HG03066 (cell line): ENCODE data around the gene MACROD1.

Source experiments
- ATAC-seq: cut with Tn5 transposase; IDR thresholded peaks from one replicate; pipeline ENCODE4 v1.9.1; 2021; ENCODE audit warnings: low read depth; ENCODE audit not compliant: unreplicated experiment

MACROD1 gene

DNA sequence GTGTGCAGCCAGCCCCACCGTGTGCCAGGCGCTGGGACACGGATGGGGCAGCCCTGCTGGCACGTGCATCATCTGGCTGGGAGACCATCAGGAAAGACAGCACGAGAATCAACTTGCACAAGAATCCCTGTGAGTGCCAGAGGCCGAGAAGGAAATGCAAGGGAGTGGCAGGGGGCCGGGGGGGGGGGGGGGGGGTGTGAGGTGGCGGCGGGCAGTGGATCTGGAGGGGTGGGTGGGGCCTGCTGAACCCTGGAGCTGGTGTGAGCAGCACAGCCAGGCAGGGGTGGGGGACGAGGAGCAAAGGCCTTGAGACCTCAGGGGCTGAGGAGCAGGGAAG is 144.2 kb downstream of the MACROD1 start:
- ATAC-seq, result no peak

GRCh38 chr11:64020976-64021756 is 144.7 kb downstream of the MACROD1 start:
- ATAC-seq, result no peak

GRCh38 chr11:64019106-64020037 is 146.5 kb downstream of the MACROD1 start:
- ATAC-seq, result no peak

GRCh38 chr11:64018310-64018709 is 147.6 kb downstream of the MACROD1 start:
- ATAC-seq, result no peak

GRCh38 chr11:64017945-64018224 is 148.0 kb downstream of the MACROD1 start:
- ATAC-seq, result no peak

DNA sequence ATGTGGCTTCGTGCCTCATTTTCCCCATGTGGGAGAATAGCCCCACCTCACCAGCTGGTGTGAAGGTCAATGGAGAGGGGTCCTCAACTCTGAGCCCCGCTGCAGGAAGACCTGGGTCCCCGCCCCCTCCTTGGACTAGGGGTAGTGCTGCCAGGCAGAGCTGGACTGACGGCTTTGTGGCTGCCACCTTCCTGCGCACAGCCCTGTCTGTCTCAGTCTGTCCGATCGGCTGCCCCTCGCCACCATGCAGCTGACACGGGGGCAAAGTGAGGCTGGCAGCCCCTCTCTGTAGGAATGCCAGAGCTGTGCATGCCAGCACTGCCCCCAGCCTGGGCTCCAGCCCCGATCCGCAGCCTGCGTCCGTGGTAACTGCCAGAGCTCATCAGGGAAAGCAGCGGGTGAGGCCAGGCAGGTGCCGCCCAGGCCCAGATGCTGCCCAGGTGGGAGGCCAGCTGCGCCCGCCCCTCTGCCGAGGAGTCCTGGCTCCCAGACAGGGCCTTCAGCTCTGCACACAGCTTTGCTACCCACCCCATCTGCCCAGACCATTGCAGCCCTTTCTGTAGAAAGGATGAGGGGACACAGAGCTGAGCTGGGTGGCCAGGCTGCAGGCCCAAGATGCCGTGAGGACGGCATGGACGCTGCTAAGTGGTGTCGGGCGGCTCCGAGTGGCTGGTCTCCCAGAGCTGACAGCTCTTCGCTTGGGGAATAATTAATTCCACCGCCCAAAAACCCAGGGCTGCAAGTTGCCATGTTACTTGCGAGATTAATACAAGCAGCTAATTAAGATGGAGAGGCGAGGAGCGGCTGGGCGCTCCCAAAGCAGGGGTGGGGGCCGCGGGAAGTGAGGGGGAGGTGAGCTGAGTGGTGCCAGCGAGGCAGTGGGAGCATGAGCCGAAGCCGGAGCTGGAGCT is 149.7 kb downstream of the MACROD1 start:
- ATAC-seq, result no peak

DNA sequence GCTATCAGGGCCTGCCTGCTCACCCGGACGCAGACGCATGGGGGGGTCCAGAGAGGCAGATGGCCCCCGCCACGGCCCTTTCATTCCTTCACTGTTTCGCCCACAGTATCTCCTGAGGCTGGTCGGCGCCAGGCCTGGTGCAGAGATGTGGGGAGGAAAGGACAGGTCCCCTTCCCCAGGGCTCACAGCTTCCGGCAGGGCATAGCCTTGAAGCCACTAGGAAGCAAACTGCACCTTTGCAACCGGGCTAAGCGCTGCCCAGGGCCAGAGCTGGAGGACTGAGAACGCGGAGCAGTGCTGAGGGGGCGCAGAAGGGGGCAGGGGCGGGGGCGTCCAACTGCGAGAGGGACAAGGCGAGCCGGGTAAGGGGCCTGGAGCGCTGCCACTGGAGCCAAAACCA is 150.4 kb downstream of the MACROD1 start:
- no peak for ATAC-seq

GRCh38 chr11:64014356-64014755 is 151.6 kb downstream of the MACROD1 start:
- ATAC-seq, result no peak

- ATAC-seq, result no peak
Measured at GRCh38 chr11:64013141-64013896, 152.6 kb downstream of the MACROD1 start.

DNA sequence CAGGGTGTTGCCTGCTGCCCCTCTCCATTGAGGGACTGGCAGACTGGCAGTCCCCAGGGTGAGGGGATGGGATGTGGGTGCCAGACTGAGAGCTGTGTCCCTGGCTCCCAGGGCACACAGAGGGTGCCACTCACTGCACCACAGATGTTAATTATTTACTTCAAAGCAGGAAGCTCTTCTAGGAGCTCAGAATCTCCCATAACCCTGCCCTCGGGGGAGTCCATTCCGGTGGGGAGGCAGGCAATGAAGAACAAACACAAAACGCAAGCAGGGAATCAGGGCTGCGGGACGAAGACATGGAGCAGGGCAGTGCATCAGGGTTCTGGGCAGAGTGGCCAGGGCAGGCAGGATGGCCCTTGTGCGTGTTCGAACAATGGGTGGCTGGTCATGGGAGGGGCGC is 154.5 kb downstream of the MACROD1 start:
- ATAC-seq, result no peak

DNA sequence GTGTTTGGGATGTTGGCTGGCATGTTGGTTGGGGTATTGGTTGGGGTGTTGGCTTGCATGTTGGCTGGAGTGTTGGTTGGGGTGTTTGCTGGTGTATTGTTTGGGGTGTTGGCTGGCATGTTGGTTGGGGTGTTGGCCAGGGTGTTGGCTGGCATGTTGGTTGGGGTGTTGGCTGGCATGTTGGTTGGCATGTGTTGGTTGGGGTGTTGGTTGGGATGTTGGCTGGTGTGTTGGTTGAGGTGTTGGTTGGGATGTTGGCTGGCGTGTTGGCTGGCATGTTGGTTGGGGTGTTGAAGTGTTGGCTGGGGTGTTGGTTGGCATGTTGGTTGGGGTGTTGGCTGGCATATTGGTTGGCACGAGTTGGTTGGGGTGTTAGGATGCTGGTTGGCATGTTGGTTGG is 155.1 kb downstream of the MACROD1 start:
- ATAC-seq, result no peak

DNA sequence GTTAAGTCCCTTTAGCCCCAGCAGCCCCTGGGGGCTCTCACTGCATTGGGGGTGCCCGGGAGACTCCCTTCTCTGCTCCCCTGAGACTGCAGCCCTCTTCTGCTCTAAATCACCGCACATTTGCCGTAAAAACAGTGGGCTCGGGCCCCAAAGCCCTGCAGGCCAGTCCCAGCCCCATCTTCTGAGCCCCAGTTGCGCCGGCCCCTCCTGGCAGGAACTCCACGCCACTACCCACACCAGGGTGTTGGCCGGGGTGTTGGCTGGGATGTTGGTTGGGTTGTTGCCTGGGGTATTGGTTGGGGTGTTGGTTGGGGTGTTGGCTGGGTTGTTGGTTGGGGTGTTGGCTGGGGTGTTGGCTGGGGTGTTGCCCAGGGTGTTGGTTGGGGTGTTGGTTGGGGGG is 156.2 kb downstream of the MACROD1 start:
- ATAC-seq, result no peak

DNA sequence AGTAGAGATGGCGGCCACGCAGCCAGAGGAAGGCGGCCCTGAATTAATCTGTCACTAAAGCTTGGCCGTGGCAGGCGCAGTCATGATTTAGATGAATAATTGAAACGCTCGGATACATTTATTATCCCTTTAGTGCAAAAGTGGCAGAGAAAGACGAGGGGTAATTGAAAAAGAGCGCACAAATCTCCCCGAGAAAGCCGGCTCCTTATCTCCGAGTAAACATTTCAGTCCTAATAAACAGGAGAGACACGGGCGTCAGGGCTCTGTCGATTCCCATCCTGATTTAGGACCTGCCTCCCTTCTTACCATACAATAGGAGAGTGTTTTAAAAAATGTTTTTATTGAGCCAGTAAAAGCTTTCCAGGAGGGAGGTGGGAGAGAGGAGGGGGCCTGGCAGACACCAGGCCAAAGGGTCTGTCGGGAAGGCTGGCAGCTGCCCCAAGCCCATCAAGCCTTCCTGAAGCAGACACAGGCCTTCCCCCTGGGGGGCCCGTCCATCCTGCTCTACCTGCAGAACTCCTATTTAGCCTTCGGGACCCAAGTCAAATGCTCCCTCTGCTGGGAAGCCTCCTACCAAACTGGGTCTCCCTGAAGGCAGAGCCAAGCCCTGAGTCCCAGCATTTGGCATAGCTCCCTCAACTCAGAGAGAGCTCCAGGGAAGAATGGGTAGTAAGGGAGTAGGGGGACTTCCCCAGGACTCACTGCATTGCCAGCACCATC is 156.8 kb downstream of the MACROD1 start:
- ATAC-seq, result no peak

DNA sequence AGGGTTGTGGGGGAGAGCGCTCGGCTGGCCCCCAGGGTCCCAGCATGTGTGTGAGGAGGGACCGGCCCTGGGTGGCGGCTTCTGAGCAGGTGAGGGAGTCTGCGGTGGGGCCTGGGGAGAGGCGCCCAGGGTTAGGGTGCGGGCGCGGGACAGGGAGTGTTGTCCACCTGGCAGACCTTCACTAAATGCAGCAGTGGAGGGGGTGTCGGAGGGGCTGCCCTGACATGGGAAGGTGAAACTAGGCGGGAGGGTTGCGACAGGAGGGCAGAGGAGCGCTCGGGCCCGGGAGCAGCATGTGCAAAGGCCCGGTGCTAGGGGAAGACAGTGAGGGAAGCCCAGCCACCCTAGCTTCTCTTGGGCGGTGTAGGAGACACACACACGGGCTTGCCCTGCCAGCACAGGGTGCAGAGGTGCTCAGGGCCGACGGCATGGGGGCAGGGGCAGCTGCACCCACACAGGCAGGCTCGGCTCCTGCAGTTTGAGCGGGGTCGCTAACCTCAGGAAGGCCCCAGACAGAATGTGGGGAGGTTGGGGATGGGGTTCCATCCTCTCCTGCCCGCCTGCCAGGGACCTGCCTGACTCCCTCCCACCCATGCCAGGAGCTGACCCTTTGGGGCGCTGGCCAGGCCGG is 157.5 kb downstream of the MACROD1 start:
- no peak for ATAC-seq

DNA sequence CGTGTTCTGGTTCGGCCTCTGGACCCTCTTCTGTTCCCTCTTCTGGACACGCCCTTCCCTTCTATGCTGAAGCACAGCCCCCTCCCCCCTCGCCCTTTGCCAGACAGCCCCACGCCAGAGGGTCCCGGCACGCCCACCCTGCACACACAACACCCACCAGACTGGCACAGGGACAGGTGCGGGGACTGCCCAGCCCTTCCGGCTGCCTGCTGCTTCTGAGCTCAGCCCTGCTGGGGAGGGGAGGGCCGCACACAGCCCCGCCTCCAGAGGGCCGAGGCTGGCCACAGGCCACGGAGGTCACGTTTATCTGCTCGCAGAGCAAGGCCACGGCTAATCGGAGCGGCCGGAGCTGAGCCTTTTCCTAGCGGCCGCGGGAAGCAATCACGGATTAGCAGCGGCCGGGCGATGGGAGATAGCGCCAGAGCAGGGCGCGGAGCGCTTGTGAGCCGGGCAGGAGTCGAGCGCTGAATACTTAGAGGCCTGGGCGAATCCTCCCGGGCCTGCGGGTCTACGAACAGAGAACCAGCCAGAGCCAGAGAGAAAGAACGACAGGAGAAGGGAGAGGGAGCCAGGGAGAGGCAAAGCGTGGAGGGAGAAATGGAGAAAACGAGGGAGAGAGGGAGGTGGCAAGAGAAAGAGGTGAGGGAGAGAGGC is 158.2 kb downstream of the MACROD1 start:
- no peak for ATAC-seq

- ATAC-seq, result no peak
Measured at GRCh38 chr11:64007160-64007628, 158.7 kb downstream of the MACROD1 start.

- no peak for ATAC-seq
Measured at GRCh38 chr11:64006398-64006797, 159.5 kb downstream of the MACROD1 start.

DNA sequence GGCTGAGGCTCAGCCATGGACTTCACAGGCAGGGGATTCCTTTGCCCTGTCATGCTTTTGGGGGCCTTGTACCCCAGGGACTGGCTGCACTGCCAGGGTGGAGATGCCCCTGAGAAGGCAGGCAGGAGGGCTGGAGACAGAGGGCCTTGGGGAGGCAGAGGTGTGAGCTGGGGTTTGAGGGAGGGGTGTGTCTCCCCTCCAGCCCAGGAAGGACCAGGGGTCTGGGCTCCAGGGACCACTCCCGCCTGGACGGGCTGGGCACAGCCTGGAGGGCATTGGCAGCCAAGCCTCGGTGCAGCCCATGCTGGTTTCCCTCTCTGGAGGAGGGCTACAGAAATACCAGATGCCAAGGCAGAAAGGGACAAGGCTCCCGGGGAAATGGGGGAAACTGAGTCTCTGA is 160.2 kb downstream of the MACROD1 start:
- ATAC-seq, result no peak

- ATAC-seq, result no peak
Measured at GRCh38 chr11:64004590-64004984, 161.3 kb downstream of the MACROD1 start.
